HUES64 (cell line): ENCODE results near the gene CFAP251. TPM values are rescaled to one million over a fixed set of nuclear protein-coding genes. Genes with fewer than 3 reads are reported as not detected.
"Not testable (repeated sequence)": the region's sequence is repeated elsewhere in the genome, so short reads cannot be mapped to it uniquely, and the experiment has no call there.

Experiments used
- H3K27ac ChIP-seq: 2 replicates; pipeline ENCODE4 v1.7.0; 2013; ENCODE audit warnings: low read depth, low read length, inconsistent platforms
- H3K27me3 ChIP-seq: 2 replicates; pipeline ENCODE4 v1.6.1; 2013; ENCODE audit warnings: mild to moderate bottlenecking, low read length; ENCODE audit not compliant: insufficient read depth
- H3K36me3 ChIP-seq: 2 replicates; pipeline ENCODE4 v1.6.1; 2013; ENCODE audit warnings: mild to moderate bottlenecking, low read length; ENCODE audit not compliant: insufficient read depth
- H3K4me1 ChIP-seq: 2 replicates; pipeline ENCODE4 v1.6.1; 2013; ENCODE audit warnings: mild to moderate bottlenecking, low read length, moderate library complexity; ENCODE audit not compliant: insufficient read depth
- H3K4me3 ChIP-seq: 2 replicates; pipeline ENCODE4 v1.5.1; 2013; ENCODE audit warnings: mild to moderate bottlenecking, low read length, moderate library complexity
- H3K9ac ChIP-seq: 2 replicates; pipeline ENCODE4 v1.6.1; 2013; ENCODE audit warnings: mild to moderate bottlenecking, low read depth, low read length
- H3K9me3 ChIP-seq: 2 replicates; pipeline ENCODE4 v1.6.1; 2013; ENCODE audit warnings: low read depth, low read length; ENCODE audit not compliant: insufficient read depth
- WGBS: fragments of 150-250, 120-280 bp; methylation state at CpG from one replicate; pipeline ENCODE4 v1.1.7; 2013; ENCODE audit warnings: missing lambda C conversion rate; 5-methylcytosine and 5-hydroxymethylcytosine counted together
- polyA plus RNA-seq, 2 experiments: library from polyadenylated mRNA; stranded (reverse); fragments of 50-300 nt; gene quantifications; one replicate each; pipeline ENCODE4 v1.2.3, GENCODE V29; 2013

CFAP251 gene
- polyA plus RNA-seq (2013, experiment 1 of 2), result 1.6 TPM
- polyA plus RNA-seq (2013, experiment 2 of 2), result 2.3 TPM

GRCh38 chr12:121917950-121918678, at the start of gene CFAP251:
Gene CFAP251 (plus strand): TSS chr12:121918592. CDS start chr12:121921306, 2,714 bp downstream.
- 26% methylated on average over 41 of the region's 41 CpGs for WGBS
- H3K9ac ChIP-seq, result peak within 1 kb of the TSS; percentile 47; the same call in 1 of the 2 replicates
- no peak within 1 kb of the TSS for H3K27ac ChIP-seq
- H3K4me3 ChIP-seq, result peak within 1 kb of the TSS; percentile 60
- no peaks in the 10 kb centered on the region for H3K27me3 ChIP-seq
- H3K4me1 ChIP-seq, result 0 out of 2 replicates have a peak, but pooled peaks cover 4% of the 10 kb centered on the region
- H3K9me3 ChIP-seq, result no peaks in the 10 kb centered on the region
- H3K36me3 ChIP-seq, result peaks cover 26% of the 10 kb centered on the region

GRCh38 chr12:121869229-121869628, 49.2 kb upstream of the CFAP251 start:
- H3K9me3 ChIP-seq, H3K4me3 ChIP-seq, H3K9ac ChIP-seq, H3K27me3 ChIP-seq, H3K4me1 ChIP-seq, H3K36me3 ChIP-seq, H3K27ac ChIP-seq: not testable (repeated sequence)
- 100% methylated on average over 5 of the region's 8 CpGs for WGBS

GRCh38 chr12:121871467-121871866, 46.9 kb upstream of the CFAP251 start:
- Histone ChIP-seq H3K36me3 (no peaks in the 10 kb centered on the region), H3K27me3 (no peaks in the 10 kb centered on the region), H3K27ac (no peak overlapping the region), H3K9me3 (no peaks in the 10 kb centered on the region), H3K4me1 (no peaks in the 10 kb centered on the region), H3K4me3 (no peak overlapping the region), H3K9ac (no peak overlapping the region)
- WGBS, result 89% methylated on average over 3 of the region's 3 CpGs

- H3K9ac ChIP-seq, result no peak overlapping the region
- no peaks in the 10 kb centered on the region for H3K9me3 ChIP-seq
- no peak overlapping the region for H3K27ac ChIP-seq
- 89% methylated on average over 5 of the region's 5 CpGs for WGBS
- no peaks in the 10 kb centered on the region for H3K27me3 ChIP-seq
- H3K4me3 ChIP-seq, result no peak overlapping the region
- H3K36me3 ChIP-seq, result no peaks in the 10 kb centered on the region
- H3K4me1 ChIP-seq, result no peaks in the 10 kb centered on the region
These were observed 45.7 kb upstream of the CFAP251 start for GRCh38 chr12:121872546-121873215.

- Histone ChIP-seq H3K27me3 (no peaks in the 10 kb centered on the region), H3K27ac (no peak overlapping the region), H3K9ac (no peak overlapping the region), H3K4me3 (no peak overlapping the region), H3K4me1 (no peaks in the 10 kb centered on the region), H3K9me3 (no peaks in the 10 kb centered on the region), H3K36me3 (no peaks in the 10 kb centered on the region)
- WGBS, result 96% methylated on average over 6 of the region's 6 CpGs
These were observed 45.2 kb upstream of the CFAP251 start for GRCh38 chr12:121873216-121873569.

- no peak overlapping the region for H3K9ac ChIP-seq
- H3K4me1 ChIP-seq, result no peaks in the 10 kb centered on the region
- H3K27ac ChIP-seq, result no peak overlapping the region
- no peaks in the 10 kb centered on the region for H3K27me3 ChIP-seq
- no peaks in the 10 kb centered on the region for H3K9me3 ChIP-seq
- no peaks in the 10 kb centered on the region for H3K36me3 ChIP-seq
- H3K4me3 ChIP-seq, result no peak overlapping the region
- WGBS, result 99% methylated on average over 4 of the region's 6 CpGs
These were observed 44.3 kb upstream of the CFAP251 start for GRCh38 chr12:121874071-121874470.

GRCh38 chr12:121875582-121875981, 42.8 kb upstream of the CFAP251 start:
- no peaks in the 10 kb centered on the region for H3K27me3 ChIP-seq
- no peak overlapping the region for H3K9ac ChIP-seq
- H3K36me3 ChIP-seq, result no peaks in the 10 kb centered on the region
- whole genome bisulfite sequencing, result 93% methylated on average over 6 of the region's 6 CpGs
- no peaks in the 10 kb centered on the region for H3K9me3 ChIP-seq
- no peak overlapping the region for H3K27ac ChIP-seq
- no peak overlapping the region for H3K4me3 ChIP-seq
- H3K4me1 ChIP-seq, result no peaks in the 10 kb centered on the region

GRCh38 chr12:121876080-121876447, 42.3 kb upstream of the CFAP251 start:
- H3K4me1 ChIP-seq, H3K9ac ChIP-seq, H3K4me3 ChIP-seq, H3K27ac ChIP-seq, H3K36me3 ChIP-seq, H3K9me3 ChIP-seq, H3K27me3 ChIP-seq: not testable (repeated sequence)
- WGBS, result 94% methylated on average over 7 of the region's 8 CpGs

GRCh38 chr12:121883315-121883660, 35.1 kb upstream of the CFAP251 start:
- H3K9ac ChIP-seq, result no peak overlapping the region
- H3K4me1 ChIP-seq, result peaks cover 8% of the 10 kb centered on the region
- no peaks in the 10 kb centered on the region for H3K9me3 ChIP-seq
- H3K4me3 ChIP-seq, result no peak overlapping the region
- H3K27ac ChIP-seq, result no peak overlapping the region
- H3K27me3 ChIP-seq, result no peaks in the 10 kb centered on the region
- 75% methylated on average over 4 of the region's 4 CpGs for WGBS
- no peaks in the 10 kb centered on the region for H3K36me3 ChIP-seq

- not testable (repeated sequence) for H3K9ac ChIP-seq, H3K27me3 ChIP-seq, H3K27ac ChIP-seq, H3K4me3 ChIP-seq, H3K36me3 ChIP-seq, H3K4me1 ChIP-seq, H3K9me3 ChIP-seq
- WGBS, result 91% methylated on average over 9 of the region's 11 CpGs
These were observed 33.3 kb upstream of the CFAP251 start for GRCh38 chr12:121885129-121885528.

- H3K27ac ChIP-seq, result peak overlapping the region; percentile 33; the same call in 1 of the 2 replicates
- no peak overlapping the region for H3K9ac ChIP-seq
- no peaks in the 10 kb centered on the region for H3K9me3 ChIP-seq
- H3K36me3 ChIP-seq, result peaks cover 4% of the 10 kb centered on the region; the same call in 1 of the 2 replicates
- H3K27me3 ChIP-seq, result no peaks in the 10 kb centered on the region
- 78% methylated on average over 6 of the region's 6 CpGs for WGBS
- H3K4me1 ChIP-seq, result peaks cover 8% of the 10 kb centered on the region
- peak overlapping the region; percentile 70 for H3K4me3 ChIP-seq
These were observed 30.3 kb upstream of the CFAP251 start for GRCh38 chr12:121888083-121888477.
